HUES64 (cell line): ENCODE measurements around the gene SNAPC3. TPM values are rescaled to one million over a fixed set of nuclear protein-coding genes. Genes with fewer than 3 reads are reported as not detected.
"Not testable (repeated sequence)": the region's sequence is repeated elsewhere in the genome, so short reads cannot be mapped to it uniquely, and the experiment has no call there.

Source experiments
- H3K27ac ChIP-seq: 2 replicates; pipeline ENCODE4 v1.7.0; 2013; ENCODE audit warnings: low read depth, low read length, inconsistent platforms
- H3K27me3 ChIP-seq: 2 replicates; pipeline ENCODE4 v1.6.1; 2013; ENCODE audit warnings: mild to moderate bottlenecking, low read length; ENCODE audit not compliant: insufficient read depth
- H3K36me3 ChIP-seq: 2 replicates; pipeline ENCODE4 v1.6.1; 2013; ENCODE audit warnings: mild to moderate bottlenecking, low read length; ENCODE audit not compliant: insufficient read depth
- H3K4me1 ChIP-seq: 2 replicates; pipeline ENCODE4 v1.6.1; 2013; ENCODE audit warnings: mild to moderate bottlenecking, low read length, moderate library complexity; ENCODE audit not compliant: insufficient read depth
- H3K4me3 ChIP-seq: 2 replicates; pipeline ENCODE4 v1.5.1; 2013; ENCODE audit warnings: mild to moderate bottlenecking, low read length, moderate library complexity
- H3K9ac ChIP-seq: 2 replicates; pipeline ENCODE4 v1.6.1; 2013; ENCODE audit warnings: mild to moderate bottlenecking, low read depth, low read length
- H3K9me3 ChIP-seq: 2 replicates; pipeline ENCODE4 v1.6.1; 2013; ENCODE audit warnings: low read depth, low read length; ENCODE audit not compliant: insufficient read depth
- WGBS: fragments of 150-250, 120-280 bp; methylation state at CpG from one replicate; pipeline ENCODE4 v1.1.7; 2013; ENCODE audit warnings: missing lambda C conversion rate; 5-methylcytosine and 5-hydroxymethylcytosine counted together
- polyA plus RNA-seq, 2 experiments: library from polyadenylated mRNA; stranded (reverse); fragments of 50-300 nt; gene quantifications; one replicate each; pipeline ENCODE4 v1.2.3, GENCODE V29; 2013

Gene SNAPC3
- polyA plus RNA-seq (2013, experiment 1 of 2): 18.7 TPM
- 23.6 TPM for polyA plus RNA-seq (2013, experiment 2 of 2)

- peak within 1 kb of the TSS; percentile 95 for H3K4me3 ChIP-seq
- peaks cover 35% of the 10 kb centered on the region for H3K36me3 ChIP-seq
- H3K27ac ChIP-seq: peak within 1 kb of the TSS; percentile 93
- peak within 1 kb of the TSS; percentile 84 for H3K9ac ChIP-seq
- no peaks in the 10 kb centered on the region for H3K9me3 ChIP-seq
- 1% methylated on average over 70 of the region's 70 CpGs for WGBS
- no peaks in the 10 kb centered on the region for H3K27me3 ChIP-seq
- peaks cover 16% of the 10 kb centered on the region; the same call in 1 of the 2 replicates for H3K4me1 ChIP-seq
Measured at GRCh38 chr9:15422372-15423230, at the start of gene SNAPC3. Gene SNAPC3 (plus strand): TSS chr9:15422876. CDS start chr9:15422880, 4 bp downstream.

DNA sequence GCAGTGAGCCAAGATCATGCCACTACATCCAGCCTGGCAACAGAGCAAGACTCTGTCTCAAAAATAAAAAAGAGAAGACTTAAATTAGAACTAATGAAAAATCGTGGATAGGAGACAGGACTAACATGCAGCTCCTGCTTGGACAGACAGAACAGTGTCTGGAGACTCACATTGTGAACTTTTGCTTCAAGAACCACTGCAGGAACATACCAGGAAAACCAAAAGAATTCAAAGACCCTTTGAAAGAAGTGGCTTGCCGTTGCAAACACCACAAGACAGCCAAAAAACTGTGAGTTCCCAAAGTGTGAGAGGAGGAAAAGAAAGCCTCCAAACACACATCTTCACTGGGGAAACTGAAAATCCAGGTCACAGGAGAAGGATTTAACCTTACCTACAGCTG is 48.8 kb upstream of the SNAPC3 start:
- 84% methylated on average over 2 of the region's 2 CpGs for WGBS
- Histone ChIP-seq H3K9me3 (no peaks in the 10 kb centered on the region), H3K27me3 (no peaks in the 10 kb centered on the region), H3K4me1 (no peaks in the 10 kb centered on the region), H3K4me3 (no peak overlapping the region), H3K27ac (no peak overlapping the region), H3K9ac (no peak overlapping the region), H3K36me3 (no peaks in the 10 kb centered on the region)

GRCh38 chr9:15374310-15374709 is 48.4 kb upstream of the SNAPC3 start:
- WGBS: 88% methylated on average over 4 of the region's 4 CpGs
- Histone ChIP-seq H3K9me3 (no peaks in the 10 kb centered on the region), H3K9ac (no peak overlapping the region), H3K36me3 (no peaks in the 10 kb centered on the region), H3K4me3 (no peak overlapping the region), H3K27ac (no peak overlapping the region), H3K4me1 (no peaks in the 10 kb centered on the region), H3K27me3 (no peaks in the 10 kb centered on the region)

DNA sequence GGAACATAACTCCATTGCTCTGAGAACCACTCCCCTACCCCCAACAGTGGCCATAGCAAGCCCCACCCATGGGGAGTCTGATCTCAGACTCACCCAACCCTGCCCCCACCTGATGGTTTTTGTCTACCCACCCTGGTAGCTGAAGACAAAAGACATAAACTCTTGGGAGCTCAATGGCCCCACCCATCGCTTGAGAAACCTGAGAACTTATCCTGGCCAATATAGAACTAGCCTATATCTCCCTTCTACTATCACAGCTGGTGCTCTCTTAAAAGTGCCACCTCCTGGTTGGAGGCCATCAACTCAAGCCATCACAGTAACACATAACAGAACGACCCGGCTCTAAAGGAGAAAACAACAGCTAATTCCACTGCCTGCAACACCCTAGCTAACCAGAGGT is 47.9 kb upstream of the SNAPC3 start:
- Histone ChIP-seq H3K9ac (no peak overlapping the region), H3K4me1 (no peaks in the 10 kb centered on the region), H3K27me3 (no peaks in the 10 kb centered on the region), H3K27ac (no peak overlapping the region), H3K9me3 (no peaks in the 10 kb centered on the region), H3K36me3 (no peaks in the 10 kb centered on the region), H3K4me3 (no peak overlapping the region)
- 81% methylated on average over 3 of the region's 3 CpGs for WGBS

DNA sequence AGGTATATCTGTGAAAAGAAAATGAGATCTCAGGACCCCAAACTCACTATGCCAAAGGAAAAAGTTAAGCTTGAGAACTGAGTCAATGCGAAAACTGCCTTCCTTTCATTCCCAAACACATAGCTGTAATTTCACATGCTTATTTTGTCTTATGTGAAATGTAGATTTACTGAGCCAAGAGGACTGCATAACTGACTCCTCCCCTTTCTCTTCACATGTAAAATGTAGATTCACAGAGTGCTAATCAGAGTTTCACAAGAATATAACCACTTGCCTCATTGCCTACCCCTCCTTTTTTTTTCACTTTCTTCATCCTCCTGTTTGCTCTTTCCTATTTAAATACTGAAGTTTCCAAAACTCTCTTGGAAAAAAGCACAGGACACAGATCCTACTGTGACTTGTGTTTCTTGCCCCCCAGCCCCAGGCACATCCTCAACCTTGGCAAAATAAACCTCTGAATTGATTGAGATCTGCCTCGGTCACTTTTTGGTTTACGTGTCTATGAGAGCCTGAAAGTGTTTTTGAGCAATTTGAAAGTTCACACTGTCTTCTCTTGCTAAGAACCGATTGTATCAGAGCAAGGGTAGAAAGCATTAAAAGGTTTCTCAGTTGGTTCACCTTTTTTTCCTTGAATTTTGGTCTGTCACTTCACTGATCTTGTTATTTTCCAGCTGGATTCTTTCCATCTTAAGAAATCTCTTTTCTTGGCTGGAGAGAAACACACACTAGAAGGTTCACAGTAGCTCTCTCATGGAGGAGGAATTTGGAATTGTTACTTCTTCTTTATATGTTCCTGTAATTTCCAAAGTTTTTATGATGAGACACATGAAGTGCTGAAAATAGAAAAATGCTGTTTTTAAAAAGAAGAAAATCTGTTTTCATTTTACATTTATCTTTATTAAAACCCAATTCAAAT is 44.8 kb upstream of the SNAPC3 start:
- H3K27ac ChIP-seq: no peak overlapping the region

DNA sequence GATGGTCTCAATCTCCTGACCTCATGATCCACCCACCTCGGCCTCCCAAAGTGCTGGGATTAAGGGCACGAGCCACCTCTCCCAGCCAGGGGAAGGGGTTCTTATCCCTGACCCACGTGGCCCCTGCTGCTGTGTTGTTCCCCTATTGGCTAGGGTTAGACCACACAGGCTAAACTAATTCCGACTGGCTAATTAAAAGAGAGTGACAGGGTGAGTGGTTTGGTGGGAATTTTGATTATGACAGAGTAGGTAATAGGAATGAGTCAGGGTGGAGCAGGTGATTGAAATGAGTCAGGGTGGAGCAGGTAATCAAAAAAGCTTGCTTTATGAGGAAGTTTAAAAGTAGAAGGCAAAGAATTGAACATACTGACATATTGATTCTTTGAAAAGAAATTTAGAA is 43.4 kb upstream of the SNAPC3 start:
- 79% methylated on average over 4 of the region's 4 CpGs for WGBS
- H3K4me3 ChIP-seq, H3K9me3 ChIP-seq, H3K27me3 ChIP-seq, H3K27ac ChIP-seq, H3K9ac ChIP-seq, H3K4me1 ChIP-seq, H3K36me3 ChIP-seq: not testable (repeated sequence)

More for the DNA sequence above, 44.8 kb upstream of the SNAPC3 start:
- no peaks in the 10 kb centered on the region for H3K9me3 ChIP-seq
- H3K36me3 ChIP-seq: no peaks in the 10 kb centered on the region
- H3K4me3 ChIP-seq: no peak overlapping the region
- no peak overlapping the region for H3K9ac ChIP-seq
- no peaks in the 10 kb centered on the region for H3K4me1 ChIP-seq
- H3K27me3 ChIP-seq: no peaks in the 10 kb centered on the region
- WGBS: 96% methylated on average over 4 of the region's 4 CpGs

DNA sequence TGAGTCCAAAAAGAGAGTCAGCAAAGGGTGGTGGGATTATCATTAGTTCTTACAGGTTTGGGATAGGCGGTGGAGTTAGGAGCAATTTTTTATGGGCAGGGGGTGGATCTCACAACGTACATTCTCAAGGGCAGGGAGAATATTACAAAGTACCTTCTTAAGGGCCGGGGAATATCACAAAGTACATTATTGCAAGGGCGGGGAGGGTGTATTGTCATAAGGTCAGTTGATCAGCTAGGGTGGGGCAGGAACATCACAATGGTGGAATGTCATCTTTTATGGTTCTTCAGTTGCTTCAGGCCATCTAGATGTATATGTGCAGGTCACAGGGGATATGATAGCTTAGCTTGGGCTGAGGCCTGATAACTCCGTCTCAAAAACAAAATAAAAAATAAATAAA is 42.8 kb upstream of the SNAPC3 start:
- not testable (repeated sequence) for H3K4me1 ChIP-seq, H3K9ac ChIP-seq, H3K27ac ChIP-seq, H3K4me3 ChIP-seq, H3K36me3 ChIP-seq, H3K27me3 ChIP-seq, H3K9me3 ChIP-seq
- 91% methylated on average over 4 of the region's 5 CpGs for WGBS

GRCh38 chr9:15381491-15381890 is 41.2 kb upstream of the SNAPC3 start:
- no peaks in the 10 kb centered on the region for H3K4me1 ChIP-seq
- H3K4me3 ChIP-seq: no peak overlapping the region
- no peaks in the 10 kb centered on the region for H3K36me3 ChIP-seq
- H3K27me3 ChIP-seq: no peaks in the 10 kb centered on the region
- H3K27ac ChIP-seq: no peak overlapping the region
- H3K9me3 ChIP-seq: no peaks in the 10 kb centered on the region
- no peak overlapping the region for H3K9ac ChIP-seq
- 91% methylated on average over 1 of the region's 1 CpG for WGBS

GRCh38 chr9:15386465-15386864 is 36.2 kb upstream of the SNAPC3 start:
- Histone ChIP-seq H3K36me3 (no peaks in the 10 kb centered on the region), H3K4me1 (no peaks in the 10 kb centered on the region), H3K27me3 (no peaks in the 10 kb centered on the region), H3K9ac (no peak overlapping the region), H3K9me3 (no peaks in the 10 kb centered on the region), H3K4me3 (no peak overlapping the region), H3K27ac (no peak overlapping the region)
- 89% methylated on average over 6 of the region's 6 CpGs for WGBS

DNA sequence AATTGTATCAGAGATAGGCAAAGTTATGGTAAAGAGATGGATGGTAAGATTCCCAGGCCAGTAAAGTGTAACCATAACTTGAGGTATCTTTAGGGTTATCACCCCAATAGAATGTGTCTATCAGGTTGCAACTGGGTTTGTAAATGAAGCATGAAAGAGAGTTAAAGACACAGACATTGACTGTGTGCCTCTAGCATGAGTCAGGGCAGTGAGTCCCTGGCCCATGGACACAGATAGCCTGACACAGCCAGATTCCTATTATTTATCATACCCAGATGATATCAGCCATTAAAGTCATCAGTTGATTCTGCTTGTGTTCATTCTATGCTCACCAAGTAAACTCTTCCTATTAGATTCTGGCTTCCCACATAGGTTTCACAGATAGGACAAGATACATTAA is 33.5 kb upstream of the SNAPC3 start:
- H3K9ac ChIP-seq: no peak overlapping the region
- no peak overlapping the region for H3K4me3 ChIP-seq
- H3K4me1 ChIP-seq: no peaks in the 10 kb centered on the region
- no peaks in the 10 kb centered on the region for H3K9me3 ChIP-seq
- H3K36me3 ChIP-seq: no peaks in the 10 kb centered on the region
- no peak overlapping the region for H3K27ac ChIP-seq
- H3K27me3 ChIP-seq: no peaks in the 10 kb centered on the region

DNA sequence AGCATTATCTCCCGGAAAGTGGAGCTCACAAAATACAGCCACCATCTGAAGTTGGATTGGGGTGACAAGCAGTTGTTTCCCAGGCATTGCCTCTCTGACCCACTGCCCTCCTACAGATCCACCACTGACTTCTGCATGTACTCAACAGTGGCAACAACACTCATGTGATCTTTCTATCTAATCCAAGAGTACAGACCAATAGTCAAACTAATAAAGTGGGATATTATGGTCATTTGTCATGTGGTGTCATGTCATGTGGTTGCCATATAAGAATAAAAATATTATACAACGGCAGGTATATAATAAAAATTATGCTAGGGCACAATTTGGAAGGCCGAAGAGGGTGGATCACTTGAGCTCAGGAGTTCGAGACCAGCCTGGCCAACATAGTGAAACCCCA is 33.0 kb upstream of the SNAPC3 start:
- WGBS: 98% methylated on average over 4 of the region's 4 CpGs
- Histone ChIP-seq H3K27ac (no peak overlapping the region), H3K9ac (no peak overlapping the region), H3K36me3 (no peaks in the 10 kb centered on the region), H3K4me3 (no peak overlapping the region), H3K4me1 (no peaks in the 10 kb centered on the region), H3K27me3 (no peaks in the 10 kb centered on the region), H3K9me3 (no peaks in the 10 kb centered on the region)
